Measurements from ENCODE around the gene FAF1.
A peak's percentile ranks its signal among the peaks of the same experiment; 100 is the strongest.
"Not testable (repeated sequence)": the region's sequence is repeated elsewhere in the genome, so short reads cannot be mapped to it uniquely, and the experiment has no call there.

FAF1 gene

GRCh38 chr1:50833216-50833615 is 126.9 kb downstream of the FAF1 start:
- no peak for DNase-seq

DNA sequence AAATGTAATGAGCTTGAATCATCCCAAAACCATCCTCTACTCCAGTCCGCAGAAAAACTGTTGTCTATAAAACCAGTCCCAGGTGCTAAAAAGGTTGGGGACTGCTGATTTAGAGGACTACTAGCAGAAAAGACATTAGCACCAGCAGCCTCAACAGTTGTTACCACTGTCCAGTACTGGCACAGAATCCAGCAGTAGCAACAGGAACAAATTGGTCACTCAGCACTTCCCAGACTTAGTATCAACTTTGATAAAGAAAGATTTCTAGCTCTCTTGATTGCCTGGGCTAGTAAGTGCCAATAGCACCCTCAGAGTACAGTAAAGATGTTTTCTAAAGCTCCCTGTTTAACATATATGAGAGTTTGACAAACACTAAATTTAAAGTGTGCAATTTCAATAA is 127.9 kb downstream of the FAF1 start:
- no peak for DNase-seq

DNA sequence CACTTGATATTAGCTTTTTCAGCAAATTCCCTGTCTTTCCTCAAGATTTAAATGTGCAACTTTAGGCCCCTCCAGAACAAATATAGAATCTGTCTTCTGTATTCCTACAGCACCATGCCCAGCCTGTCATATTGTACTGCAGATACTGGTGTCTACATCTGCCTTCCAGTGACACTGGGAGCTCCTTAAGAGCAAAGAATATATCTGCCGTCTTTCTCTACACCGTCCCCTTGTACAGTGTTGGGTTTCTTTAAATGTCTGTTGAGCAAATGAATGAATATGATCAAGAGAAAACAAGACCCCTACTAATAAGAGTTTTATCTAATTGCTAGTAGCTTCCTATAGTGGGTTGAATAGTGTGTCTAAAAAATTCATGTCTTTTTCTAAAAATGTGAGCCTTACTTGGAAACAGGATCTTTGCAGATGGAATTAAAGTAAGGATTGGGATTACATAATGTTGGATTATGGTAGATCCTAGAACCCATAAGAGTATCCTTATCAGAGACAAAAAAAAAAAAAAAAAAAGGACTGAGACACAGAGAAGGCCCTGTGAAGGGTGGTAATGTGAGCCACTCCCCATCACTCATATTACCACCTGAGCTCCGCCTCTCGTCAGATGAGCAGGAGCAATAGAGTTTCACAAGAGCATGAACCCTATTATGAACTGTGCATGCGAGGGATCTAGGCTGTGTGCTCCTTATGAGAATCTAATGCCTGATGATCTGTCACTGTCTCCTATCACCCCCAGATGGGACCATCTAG is 128.6 kb downstream of the FAF1 start:
- no peak for DNase-seq

DNA sequence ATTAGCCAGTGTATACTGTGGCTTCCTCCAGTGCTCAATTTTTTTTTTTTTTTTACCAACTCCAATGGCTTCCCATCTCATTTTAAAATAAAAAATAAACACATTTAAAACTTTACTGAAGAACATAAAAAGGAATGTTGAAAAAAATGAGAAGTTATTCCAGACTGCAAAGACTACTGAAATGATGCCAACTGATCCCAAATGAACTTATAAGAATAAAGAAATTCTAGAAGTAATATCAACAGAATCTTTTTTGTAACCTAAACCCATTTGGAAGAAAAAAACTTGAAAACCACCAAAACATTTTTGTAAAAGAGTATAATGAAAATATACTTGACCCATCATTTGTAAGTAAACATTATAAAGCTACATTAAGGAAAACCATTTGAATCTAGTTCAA is 129.4 kb downstream of the FAF1 start:
- DNase-seq, result no peak

- DNase-seq, result no peak
Observed at GRCh38 chr1:50829014-50829958, 130.8 kb downstream of the FAF1 start.

DNA sequence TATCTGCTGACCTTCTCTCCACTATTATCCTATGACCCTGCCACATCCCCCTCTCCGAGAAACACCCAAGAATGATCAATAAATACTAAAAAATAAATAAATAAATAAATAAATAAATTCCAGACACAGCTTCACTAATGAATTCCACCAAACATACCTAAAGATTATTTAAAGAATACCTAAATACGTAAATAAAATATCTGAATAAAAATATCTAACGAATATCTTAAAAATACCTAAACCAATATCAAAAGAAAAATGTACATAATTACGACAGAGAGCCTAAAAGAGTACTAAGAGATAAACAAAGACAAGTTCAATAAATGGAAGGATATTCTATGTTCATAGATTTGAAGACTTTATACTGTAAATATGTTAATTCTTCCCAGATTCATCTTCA is 132.5 kb downstream of the FAF1 start:
- DNase-seq, result no peak

DNA sequence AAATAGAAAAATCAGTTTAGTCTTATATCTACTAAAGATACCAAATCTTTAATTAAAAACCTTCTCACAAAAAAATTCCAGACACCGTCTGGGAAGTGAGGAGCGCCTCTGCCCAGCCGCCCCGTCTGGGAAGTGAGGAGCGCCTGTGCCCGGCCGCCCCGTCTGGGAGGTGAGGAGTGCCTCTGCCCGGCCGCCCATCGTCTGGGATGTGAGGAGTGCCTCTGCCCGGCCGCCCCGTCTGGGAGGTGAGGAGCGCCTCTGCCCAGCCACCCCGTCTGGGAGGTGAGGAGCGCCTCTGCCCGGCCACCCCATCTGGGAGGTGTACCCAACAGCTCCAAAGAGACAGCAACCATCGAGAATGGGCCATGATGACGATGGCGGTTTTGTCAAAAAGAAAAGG is 133.3 kb downstream of the FAF1 start:
- not testable (repeated sequence) for DNase-seq

GRCh38 chr1:50822035-50822776 is 137.9 kb downstream of the FAF1 start:
- no peak for DNase-seq

DNA sequence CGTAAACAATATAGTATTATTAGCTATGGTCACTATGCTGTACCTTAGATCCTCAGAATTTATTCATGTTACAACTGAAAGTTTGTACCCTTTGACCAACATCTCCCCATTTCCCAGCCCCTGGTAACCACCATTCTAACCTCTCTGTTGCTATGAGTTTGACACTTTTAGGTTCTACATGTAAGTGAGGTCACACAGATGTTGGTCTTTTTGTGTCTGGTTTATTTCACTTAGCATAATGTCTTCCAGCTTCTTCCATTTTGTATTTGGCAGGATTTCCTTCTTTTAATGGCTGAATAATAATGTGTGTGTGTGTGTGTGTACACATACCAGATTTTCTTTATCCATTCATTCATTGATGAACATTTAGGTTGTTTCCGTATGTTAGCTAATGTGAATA is 139.5 kb downstream of the FAF1 start:
- DNase-seq, result no peak

GRCh38 chr1:50812346-50812745 is 147.7 kb downstream of the FAF1 start:
- DNase-seq, result no peak

DNA sequence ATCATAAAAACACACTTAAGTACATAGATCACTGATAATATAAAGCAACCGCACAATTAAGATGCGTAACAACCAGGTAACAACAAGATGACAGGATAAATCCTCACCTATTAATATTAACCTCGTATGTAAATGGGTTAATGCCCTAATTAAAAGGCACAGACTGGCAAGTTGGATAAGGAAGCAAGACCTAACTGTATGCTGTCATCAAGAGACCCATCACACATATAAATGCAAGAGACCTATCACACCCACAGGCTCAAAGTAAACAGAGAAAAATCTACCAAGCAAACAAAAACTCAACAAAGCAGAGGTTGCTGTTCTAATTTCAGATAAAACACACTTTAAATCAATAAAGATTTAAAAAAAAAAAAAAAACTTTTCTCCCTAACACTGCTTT is 151.8 kb downstream of the FAF1 start:
- no peak for DNase-seq

GRCh38 chr1:50796272-50796671 is 163.8 kb downstream of the FAF1 start:
- no peak for DNase-seq

- no peak for DNase-seq
Observed at GRCh38 chr1:50793521-50793920, 166.5 kb downstream of the FAF1 start.

DNA sequence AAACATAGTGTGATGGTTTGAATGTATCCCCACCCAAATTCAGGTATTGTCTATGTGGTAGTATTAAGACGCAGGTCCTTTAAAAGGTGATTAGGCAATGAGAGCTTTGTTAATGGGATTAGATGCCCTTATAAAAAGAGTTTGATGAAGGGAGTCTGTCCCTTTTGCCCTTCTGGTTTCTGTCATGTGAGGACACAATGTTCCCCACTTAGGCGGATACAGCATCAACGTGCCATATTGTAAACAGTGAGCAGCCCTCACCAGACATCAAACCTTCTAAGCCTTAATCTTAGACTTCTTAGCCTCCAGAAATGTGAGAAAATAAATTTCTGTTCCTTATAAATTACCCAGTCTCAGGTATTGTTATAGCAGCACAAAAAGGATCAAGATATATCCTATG is 172.8 kb downstream of the FAF1 start:
- DNase-seq, result no peak

DNA sequence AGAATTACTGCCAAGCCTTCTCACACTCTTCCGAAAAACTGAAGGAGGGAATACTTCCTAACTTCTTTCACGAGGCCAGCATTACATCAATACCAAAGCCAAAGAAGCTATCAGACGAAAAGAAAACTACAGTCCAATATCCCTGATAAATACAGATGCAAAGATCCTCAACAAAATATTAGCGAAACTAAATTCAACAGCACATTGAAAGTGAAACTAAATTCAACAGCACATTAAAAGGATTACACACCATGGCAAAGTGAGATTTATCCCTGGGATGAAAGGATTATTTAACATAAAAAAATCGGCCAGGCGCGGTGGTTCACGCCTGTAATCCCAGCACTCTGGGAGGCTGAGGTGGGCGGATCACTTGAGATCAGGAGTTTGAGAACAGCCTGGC is 176.8 kb downstream of the FAF1 start:
- no peak for DNase-seq

DNA sequence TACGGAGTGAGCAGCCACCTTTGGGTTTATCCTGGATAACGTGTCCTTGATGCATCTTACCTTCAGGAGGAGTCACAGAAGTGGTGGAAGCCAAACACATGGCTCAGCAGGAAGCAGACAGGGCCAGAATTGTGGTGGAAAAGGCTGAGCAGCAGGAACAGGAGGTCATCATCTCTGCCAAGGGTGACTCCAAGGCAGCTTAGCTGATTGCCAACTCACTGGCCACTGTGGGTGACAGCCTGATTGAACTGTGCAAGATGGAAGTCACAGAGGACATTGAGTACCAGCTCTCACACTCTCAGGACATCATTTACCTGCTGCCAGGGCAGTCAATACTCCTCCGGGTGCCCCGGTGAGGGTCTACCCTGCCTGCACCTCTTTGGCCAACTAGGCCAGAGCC is 179.3 kb downstream of the FAF1 start:
- no peak for DNase-seq

DNA sequence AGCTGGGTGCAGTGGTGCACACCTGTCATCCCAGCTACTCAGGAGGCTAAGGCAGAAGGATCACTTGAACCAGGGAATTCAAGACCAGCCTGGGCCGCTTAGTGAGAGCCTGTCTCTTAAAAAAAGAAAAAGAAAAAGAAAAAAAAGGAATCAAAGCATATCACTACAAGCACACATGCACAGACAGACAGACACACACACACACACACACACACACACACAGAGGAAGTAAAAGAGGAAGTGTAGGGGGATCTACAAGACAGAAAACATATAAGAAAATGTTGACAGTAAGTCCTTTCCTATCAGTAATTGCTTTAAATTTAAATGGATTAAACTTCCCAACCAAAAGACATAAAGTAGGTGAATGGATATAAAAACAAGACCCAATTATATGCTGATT is 180.3 kb downstream of the FAF1 start:
- no peak for DNase-seq

DNA sequence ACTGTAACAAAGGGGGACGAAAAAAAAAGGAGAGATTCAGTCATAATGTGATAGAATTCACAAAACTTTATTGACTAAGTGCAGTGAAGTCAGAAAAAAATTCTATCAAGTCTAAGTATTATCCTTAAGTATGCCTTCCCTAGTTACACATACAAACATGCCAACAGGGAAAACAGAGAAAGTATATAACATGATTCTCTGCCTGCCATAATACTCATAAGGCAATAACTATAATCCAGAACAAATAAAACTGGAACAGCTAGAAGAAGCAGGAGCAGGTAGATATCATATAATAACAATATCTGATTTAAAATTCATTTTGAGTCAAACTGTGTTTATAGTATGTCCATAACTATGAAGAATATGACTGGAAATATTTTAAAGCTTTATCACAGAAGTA is 184.3 kb downstream of the FAF1 start:
- DNase-seq, result no peak

DNA sequence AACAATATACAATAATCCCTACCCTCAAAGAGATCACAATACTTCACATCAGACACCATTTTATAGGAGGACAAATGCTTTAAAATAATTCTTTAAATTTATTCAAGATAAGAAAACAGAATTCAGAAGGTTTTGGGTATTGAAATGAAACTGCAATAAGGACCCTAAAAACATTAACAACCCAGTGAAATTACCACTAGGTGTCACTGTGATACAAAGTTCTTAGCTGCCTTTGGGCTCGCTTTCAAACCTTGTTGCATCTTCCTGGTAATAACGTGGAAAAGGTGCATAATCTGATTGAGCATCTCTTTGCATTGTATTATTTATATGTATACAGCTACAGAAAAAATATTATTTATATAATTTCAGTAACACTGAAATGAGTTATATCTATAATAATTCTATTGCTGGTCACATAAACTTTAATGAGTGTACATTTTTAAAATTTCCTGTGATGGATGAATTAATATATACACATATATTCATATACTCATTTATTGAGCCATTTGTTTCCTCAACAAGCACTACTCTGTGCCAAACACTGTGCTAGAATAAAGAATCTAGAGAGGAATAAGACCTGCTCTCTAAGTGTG is 185.2 kb downstream of the FAF1 start:
- peak; percentile 71 for DNase-seq

DNA sequence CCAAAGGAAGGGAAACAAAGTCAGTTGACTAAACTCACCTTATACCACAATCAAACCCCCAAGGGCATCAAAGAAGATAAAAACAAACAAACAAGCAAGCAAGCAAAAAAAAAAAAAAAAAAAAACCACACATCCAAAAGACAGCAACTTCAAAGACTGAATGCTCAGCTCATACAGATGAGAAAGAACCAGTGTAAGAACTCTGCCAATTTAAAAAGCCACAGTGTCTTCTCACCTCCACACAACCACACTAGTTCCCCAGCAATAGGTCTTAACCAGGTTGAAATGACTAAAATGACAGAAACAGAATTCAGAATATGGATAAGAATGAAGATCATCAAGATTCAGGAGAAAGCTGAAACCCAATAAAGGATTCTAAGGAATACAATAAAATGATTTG is 193.4 kb downstream of the FAF1 start:
- DNase-seq, result no peak

- not testable (repeated sequence) for DNase-seq
Observed at GRCh38 chr1:50756543-50756942, 203.5 kb downstream of the FAF1 start.

GRCh38 chr1:50754764-50755163 is 205.3 kb downstream of the FAF1 start:
- not testable (repeated sequence) for DNase-seq

DNA sequence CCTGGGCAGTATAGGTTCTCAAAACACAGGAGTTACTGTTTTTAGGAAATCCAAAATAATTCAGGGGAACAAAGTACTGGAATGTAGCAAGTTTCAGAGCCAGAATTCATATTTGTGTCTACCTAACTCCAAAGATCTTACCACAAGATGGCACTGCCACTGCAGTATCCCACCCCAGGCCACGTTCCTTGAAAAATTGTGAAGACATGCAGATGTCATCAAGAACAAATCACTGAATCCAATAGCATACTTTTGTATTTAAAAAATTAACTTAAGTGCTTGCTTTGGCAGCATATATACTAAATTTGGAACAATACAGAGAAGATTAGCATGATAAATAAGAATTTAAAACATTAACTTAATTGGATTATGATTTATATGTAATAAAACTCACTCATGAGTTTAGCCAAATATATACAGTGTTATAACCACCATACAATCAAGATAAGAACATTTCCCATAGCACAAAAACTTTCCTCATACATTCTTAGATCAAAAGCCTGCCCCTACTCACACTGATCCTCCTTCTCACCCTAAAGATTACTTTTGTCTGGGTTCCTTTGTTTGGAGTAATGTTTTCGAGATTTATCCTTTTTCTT is 209.9 kb downstream of the FAF1 start:
- DNase-seq, result no peak
